ENCODE results near the gene FNBP1.
"Not testable (repeated sequence)": the region's sequence is repeated elsewhere in the genome, so short reads cannot be mapped to it uniquely, and the experiment has no call there.

The FNBP1 gene

DNA sequence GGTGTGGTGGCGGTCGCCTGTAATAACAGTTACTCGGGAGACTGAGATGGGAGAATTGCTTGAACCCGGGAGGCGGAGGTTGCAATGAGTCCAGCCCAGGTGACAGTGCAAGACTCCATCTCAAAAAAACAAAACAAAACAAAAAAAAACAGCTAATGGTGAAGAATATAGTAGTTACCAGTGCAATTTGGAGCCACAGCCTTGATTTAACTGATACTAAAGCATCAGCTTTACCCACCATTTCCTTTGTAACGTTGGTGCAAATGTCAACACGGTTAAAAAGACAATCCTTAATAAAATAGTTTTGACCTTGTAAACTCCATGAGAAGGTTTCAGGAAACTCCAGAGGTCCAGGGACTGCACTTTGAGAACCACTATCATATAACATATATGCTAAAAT lies 41.8 kb downstream of the FNBP1 start:
- no peak for DNase-seq
- Histone ChIP-seq H3K36me3 (peaks cover 6% of the 10 kb centered on the region), H3K4me1 (no peaks in the 10 kb centered on the region), H3K27me3 (no peaks in the 10 kb centered on the region), H3K9me3 (no peaks in the 10 kb centered on the region), H3K4me3 (ENCODE audit: low read depth, low read length) (no peak overlapping the region)
- TF ChIP-seq, protein P1, sequence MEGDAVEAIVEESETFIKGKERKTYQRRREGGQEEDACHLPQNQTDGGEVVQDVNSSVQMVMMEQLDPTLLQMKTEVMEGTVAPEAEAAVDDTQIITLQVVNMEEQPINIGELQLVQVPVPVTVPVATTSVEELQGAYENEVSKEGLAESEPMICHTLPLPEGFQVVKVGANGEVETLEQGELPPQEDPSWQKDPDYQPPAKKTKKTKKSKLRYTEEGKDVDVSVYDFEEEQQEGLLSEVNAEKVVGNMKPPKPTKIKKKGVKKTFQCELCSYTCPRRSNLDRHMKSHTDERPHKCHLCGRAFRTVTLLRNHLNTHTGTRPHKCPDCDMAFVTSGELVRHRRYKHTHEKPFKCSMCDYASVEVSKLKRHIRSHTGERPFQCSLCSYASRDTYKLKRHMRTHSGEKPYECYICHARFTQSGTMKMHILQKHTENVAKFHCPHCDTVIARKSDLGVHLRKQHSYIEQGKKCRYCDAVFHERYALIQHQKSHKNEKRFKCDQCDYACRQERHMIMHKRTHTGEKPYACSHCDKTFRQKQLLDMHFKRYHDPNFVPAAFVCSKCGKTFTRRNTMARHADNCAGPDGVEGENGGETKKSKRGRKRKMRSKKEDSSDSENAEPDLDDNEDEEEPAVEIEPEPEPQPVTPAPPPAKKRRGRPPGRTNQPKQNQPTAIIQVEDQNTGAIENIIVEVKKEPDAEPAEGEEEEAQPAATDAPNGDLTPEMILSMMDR (IDR thresholded peaks at IDR 0.05; ENCODE audit: low read depth, low read length) = no peak

DNA sequence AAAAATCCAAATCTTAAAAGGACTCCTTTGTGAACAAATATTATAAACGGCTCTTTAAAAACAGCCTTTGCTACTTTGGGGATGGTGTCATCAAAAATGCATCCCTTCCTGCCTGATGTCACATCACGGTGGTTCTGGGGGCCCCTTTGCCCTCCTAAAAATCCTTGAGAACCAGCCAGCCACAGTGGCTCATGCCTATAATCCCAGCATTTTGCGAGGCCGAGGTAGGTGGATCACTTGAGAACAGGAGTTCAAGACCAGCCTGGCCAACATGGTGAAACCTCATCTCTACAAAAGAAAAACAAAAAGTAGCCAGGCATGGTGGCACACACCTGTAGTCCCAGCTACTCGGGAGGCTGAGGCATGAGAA lies 43.9 kb downstream of the FNBP1 start:
- no peak for DNase-seq
- Histone ChIP-seq H3K27me3 (no peaks in the 10 kb centered on the region), H3K4me3 (ENCODE audit: low read depth, low read length) (no peak overlapping the region), H3K4me1 (peaks cover 3% of the 10 kb centered on the region; the same call in 1 of the 2 replicates), H3K9me3 (no peaks in the 10 kb centered on the region), H3K36me3 (peaks cover 6% of the 10 kb centered on the region)
- TF ChIP-seq, protein P1 (IDR thresholded peaks at IDR 0.05; ENCODE audit: low read depth, low read length) = no peak

DNA sequence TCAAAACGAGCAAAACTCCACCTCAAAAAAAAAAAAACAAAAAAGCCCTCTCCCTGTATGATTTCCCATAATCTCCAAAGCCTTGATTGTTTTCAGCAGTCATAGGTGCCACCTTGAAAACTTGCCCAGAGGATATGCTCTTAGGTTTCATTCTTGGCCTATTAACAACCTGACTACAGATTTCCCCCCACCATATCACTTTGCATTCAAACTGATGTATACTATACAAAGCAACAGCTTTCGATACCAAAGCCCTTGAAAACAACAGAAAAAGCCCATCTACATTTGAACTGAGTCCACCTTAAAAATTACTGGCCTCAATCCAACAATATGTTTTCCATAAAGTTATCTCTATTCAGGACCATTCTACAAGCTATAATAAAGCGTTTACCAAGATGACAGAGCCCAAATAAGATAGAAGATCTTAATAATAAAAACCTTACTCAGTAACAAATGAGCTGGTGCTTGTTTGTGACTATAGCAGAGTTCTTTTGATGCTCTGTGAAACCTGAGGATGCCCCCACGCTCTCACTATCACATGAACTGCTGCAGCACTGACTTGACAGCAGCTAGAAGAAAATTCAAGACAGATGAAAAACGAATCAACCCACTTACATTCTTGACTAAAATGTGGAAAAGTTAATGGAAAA lies 44.4 kb downstream of the FNBP1 start:
- Histone ChIP-seq H3K4me1 (peaks cover 3% of the 10 kb centered on the region; the same call in 1 of the 2 replicates), H3K27me3 (no peaks in the 10 kb centered on the region), H3K9me3 (no peaks in the 10 kb centered on the region), H3K4me3 (ENCODE audit: low read depth, low read length) (no peak overlapping the region), H3K36me3 (peaks cover 6% of the 10 kb centered on the region)
- TF ChIP-seq, protein P1 (IDR thresholded peaks at IDR 0.05; ENCODE audit: low read depth, low read length) = no peak
- DNase-seq = peak; percentile 27

DNA sequence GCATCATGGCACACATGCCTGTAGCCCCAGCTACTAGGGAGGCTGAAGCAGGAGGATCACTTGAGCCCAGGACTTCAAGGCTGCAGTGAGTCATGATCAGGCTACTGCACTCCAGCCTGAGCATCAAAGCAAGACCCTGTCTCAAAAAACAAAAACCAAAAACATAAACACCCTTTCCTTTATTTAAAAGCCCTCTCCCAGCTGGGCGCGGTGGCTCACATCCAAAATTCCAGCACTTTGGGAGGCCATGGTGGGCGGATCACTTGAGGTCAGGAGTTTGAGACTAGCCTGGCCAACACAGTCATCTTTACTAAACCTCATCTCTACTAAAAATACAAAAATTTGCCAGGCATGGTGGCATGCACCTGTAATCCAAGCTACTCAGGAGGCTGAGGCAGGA lies 45.3 kb downstream of the FNBP1 start:
- not testable (repeated sequence) for H3K4me1 ChIP-seq; H3K36me3 ChIP-seq; H3K4me3 ChIP-seq (ENCODE audit: low read depth, low read length); DNase-seq; H3K9me3 ChIP-seq; H3K27me3 ChIP-seq

DNA sequence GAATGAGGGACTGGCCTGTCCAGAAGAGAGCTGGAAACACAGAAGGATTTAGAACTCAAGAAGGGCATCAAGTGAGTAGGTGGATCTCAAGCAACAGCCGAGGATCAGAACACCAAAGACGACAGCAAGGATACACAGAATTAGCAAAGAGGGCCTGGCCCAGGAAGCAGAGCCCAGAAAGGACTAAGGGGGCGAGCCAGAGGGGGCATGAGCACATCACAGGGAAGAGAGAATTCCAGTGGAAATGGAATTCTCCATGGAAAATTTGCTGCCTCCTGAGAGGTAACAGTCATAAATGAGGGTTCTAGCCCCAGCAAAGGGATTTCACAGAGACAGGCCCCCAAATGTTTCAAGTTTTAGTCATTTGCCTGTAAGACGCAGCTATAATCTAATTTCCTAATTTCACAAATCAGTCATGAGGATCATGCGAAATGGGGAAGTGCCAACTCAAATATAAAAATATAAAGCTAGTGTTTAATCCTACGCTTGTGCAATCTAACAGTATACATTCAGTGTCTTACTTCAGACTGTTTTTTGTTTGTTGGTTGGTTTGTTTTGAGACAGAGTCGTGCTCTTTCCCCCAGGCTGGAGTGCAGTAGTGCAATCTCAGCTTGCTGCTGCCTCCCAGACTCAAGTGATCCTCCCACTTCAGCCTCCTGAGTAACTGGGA lies 46.7 kb downstream of the FNBP1 start:
- no peak for DNase-seq
- TF ChIP-seq, protein P1 (IDR thresholded peaks at IDR 0.05; ENCODE audit: low read depth, low read length) = no peak
- H3K4me3 ChIP-seq (ENCODE audit: low read depth, low read length) = no peak overlapping the region
- peaks cover 3% of the 10 kb centered on the region; the same call in 1 of the 2 replicates for H3K4me1 ChIP-seq
- H3K36me3 ChIP-seq = peaks cover under 1% of the 10 kb centered on the region; the same call in 1 of the 2 replicates
- H3K9me3 ChIP-seq = no peaks in the 10 kb centered on the region
- no peaks in the 10 kb centered on the region for H3K27me3 ChIP-seq

DNA sequence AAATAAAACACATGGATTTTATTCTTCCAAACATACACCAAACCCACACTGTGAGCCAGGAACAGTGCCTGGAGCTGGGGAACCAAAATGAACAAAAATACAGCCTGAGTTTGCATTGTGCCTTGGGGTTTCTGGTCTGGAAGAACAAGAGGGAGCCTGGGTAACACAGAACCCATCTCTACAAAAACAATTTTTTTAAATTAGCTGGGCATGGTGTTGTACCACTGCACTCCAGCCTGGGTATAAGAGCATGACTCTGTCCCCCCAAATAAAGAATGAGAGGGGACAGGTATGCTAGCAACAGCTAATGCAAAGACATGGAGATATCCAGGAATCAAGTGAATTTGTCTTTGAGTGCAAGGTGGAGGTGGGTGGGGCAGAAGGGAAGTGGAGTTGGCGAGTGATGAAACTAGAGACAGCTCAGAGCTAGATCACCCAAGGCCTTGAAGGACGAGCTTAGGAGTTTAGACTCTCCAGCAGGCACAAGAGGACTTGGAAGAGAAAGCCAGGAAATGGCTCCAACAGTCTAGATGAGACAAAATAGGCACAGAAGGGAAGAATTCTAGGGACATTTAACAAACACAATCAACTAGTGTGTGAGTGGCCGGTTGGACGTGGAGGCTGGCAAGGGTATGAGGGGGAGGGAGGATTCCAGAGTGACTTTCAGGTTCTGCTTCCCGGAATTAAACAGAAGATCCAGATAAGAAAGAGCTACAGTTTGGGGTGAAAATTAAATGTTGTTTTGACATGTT lies 47.4 kb downstream of the FNBP1 start:
- DNase-seq = no peak
- H3K4me1 ChIP-seq = peaks cover 3% of the 10 kb centered on the region; the same call in 1 of the 2 replicates
- no peaks in the 10 kb centered on the region for H3K27me3 ChIP-seq
- H3K9me3 ChIP-seq = no peaks in the 10 kb centered on the region
- peaks cover 2% of the 10 kb centered on the region; the same call in 1 of the 2 replicates for H3K36me3 ChIP-seq
- TF ChIP-seq, protein P1 (IDR thresholded peaks at IDR 0.05; ENCODE audit: low read depth, low read length) = no peak
- H3K4me3 ChIP-seq (ENCODE audit: low read depth, low read length) = no peak overlapping the region

Measured in BE2C (cell line).